PC-3 (cell line): ENCODE results near the gene STXBP6. TPM values are rescaled to one million over a fixed set of nuclear protein-coding genes. Genes with fewer than 3 reads are reported as not detected.

Source experiments
- ATAC-seq: fragments of 200-7000 bp; cut with Tn5 transposase; 2 replicates; pipeline ENCODE4 v1.9.1; 2020; ENCODE audit warnings: mild to moderate bottlenecking, moderate library complexity
- BruUV-seq: library from RNA; stranded (reverse); fragments of 400-500 nt; replicated peaks from 2 replicates; lab custom pipeline; 2021; lab: Mats Ljungman, UMichigan
- CTCF ChIA-PET: fragments of 300-600 bp; sonication (Branson Sonifier 250); formaldehyde crosslinking; loops from one replicate; lab custom pipeline; 2022; ENCODE audit warnings: antibody characterized with exemption; lab: Charles Lee
- POLR2A ChIA-PET: fragments of 300-600 bp; sonication (Branson Sonifier 250); formaldehyde crosslinking; loops from one replicate; lab custom pipeline; 2022; ENCODE audit warnings: antibody characterized with exemption; ENCODE audit not compliant: unreplicated experiment; lab: Charles Lee
- DNase-seq: peaks from one replicate; pipeline ENCODE4 v3.0.0-alpha.2; 2015
- H2AFZ ChIP-seq: fragments of 300-600 bp; sonication (generic); 2 replicates; pipeline ENCODE4 v1.6.0; 2016; ENCODE audit warnings: antibody characterized with exemption, low read length
- H3F3A ChIP-seq: fragments of 300-600 bp; sonication (generic); one replicate; pipeline ENCODE4 v1.6.0; 2017; ENCODE audit warnings: antibody characterized with exemption, low read length, control low read depth, mild to moderate bottlenecking; ENCODE audit not compliant: unreplicated experiment
- H3K27ac ChIP-seq: fragments of 300-600 bp; sonication (generic); 2 replicates; pipeline ENCODE4 v1.5.1; 2016; ENCODE audit warnings: mild to moderate bottlenecking, low read length
- H3K27me3 ChIP-seq: fragments of 300-600 bp; sonication (generic); 2 replicates; pipeline ENCODE4 v1.6.1; 2016; ENCODE audit warnings: low read length, mixed read lengths
- H3K36me3 ChIP-seq: fragments of 300-600 bp; sonication (generic); 2 replicates; pipeline ENCODE4 v1.6.1; 2016; ENCODE audit warnings: low read depth, mixed run types, low read length, mixed read lengths
- H3K4me1 ChIP-seq: fragments of 300-600 bp; sonication (generic); 2 replicates; pipeline ENCODE4 v1.5.1; 2016; ENCODE audit warnings: low read length; ENCODE audit not compliant: insufficient read depth
- H3K4me2 ChIP-seq: fragments of 300-600 bp; sonication (generic); 2 replicates; pipeline ENCODE4 v1.6.0; 2016; ENCODE audit warnings: low read length
- H3K4me3 ChIP-seq: fragments of 300-600 bp; sonication (generic); 2 replicates; pipeline ENCODE4 v1.5.1; 2016; ENCODE audit warnings: mild to moderate bottlenecking, low read length, mixed read lengths
- H3K79me2 ChIP-seq: fragments of 300-600 bp; sonication (generic); 2 replicates; pipeline ENCODE4 v1.6.1; 2017; ENCODE audit warnings: low read length, mixed read lengths
- H3K9ac ChIP-seq: fragments of 300-600 bp; sonication (generic); 2 replicates; pipeline ENCODE4 v1.6.0; 2016; ENCODE audit warnings: mild to moderate bottlenecking, low read length
- H3K9me2 ChIP-seq: fragments of 300-600 bp; sonication (generic); replicated peaks from 2 replicates; pipeline ENCODE4 v1.6.1; 2016; ENCODE audit warnings: mixed run types, low read length, mixed read lengths
- H3K9me3 ChIP-seq: fragments of 300-600 bp; sonication (generic); 2 replicates; pipeline ENCODE4 v1.6.1; 2016; ENCODE audit warnings: low read length, mixed read lengths
- H4K20me1 ChIP-seq: fragments of 300-600 bp; sonication (generic); 2 replicates; pipeline ENCODE4 v1.6.1; 2016; ENCODE audit warnings: low read length, mixed read lengths
- EZH2 ChIP-seq: fragments of 300-600 bp; sonication (generic); IDR thresholded peaks from one replicate; pipeline ENCODE4 v1.6.1; 2017; ENCODE audit warnings: antibody characterized with exemption, mild to moderate bottlenecking, low read length; ENCODE audit not compliant: unreplicated experiment
- EZH2phosphoT487 ChIP-seq: fragments of 300-600 bp; sonication (generic); IDR thresholded peaks from 2 replicates; pipeline ENCODE4 v1.6.1; 2018; ENCODE audit warnings: mild to moderate bottlenecking, antibody characterized with exemption, low read length, borderline replicate concordance
- intact Hi-C: fragments of 100-400 bp; cut with micrococcal nuclease; formaldehyde crosslinking; loops from 2 replicates; pipeline ENCODE4 v1.9.0; 2023
- total RNA-seq: library from RNA; depleted of rRNA; stranded (reverse); fragments of >200 nt; gene quantifications from 2 replicates; pipeline ENCODE4 v1.2.3, GENCODE V29; 2014
- TF ChIP-seq, protein P1 (sequence below): fragments of 300-600 bp; sonication (generic); conservative IDR thresholded peaks from 2 replicates; pipeline ENCODE4 v1.5.1; 2017; ENCODE audit warnings: antibody characterized with exemption, low read depth, mild to moderate bottlenecking, low read length

The STXBP6 gene
- total RNA-seq, 1 experiment from 2014 or later, result 0.40 TPM

DNA sequence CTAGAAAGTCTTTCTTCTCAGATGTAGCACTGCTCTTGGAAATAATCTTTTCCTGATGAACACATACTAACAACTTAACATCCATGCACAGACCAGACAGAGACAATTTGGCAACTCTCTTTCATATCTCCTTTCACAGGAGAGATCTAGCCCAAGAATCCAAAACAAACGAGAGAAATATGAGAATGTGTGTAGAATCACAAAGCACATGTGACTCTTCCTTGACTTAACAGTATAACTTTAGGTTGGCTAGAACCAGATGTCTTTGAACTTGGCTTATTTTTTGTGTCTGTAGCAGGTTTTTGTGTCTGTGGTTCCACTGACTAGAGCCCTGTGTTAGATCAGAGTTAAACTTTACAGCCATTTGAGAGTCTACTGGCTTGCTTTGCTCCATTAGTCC lies 114.2 kb downstream of the STXBP6 start:
- no peak overlapping the region for H3K4me3 ChIP-seq
- no peaks in the 10 kb centered on the region for H3K36me3 ChIP-seq
- ChIA-PET POLR2A (no interaction called here), CTCF (no interaction called here)
- H2AFZ ChIP-seq, result no peak overlapping the region
- H3K79me2 ChIP-seq, result no peaks in the 10 kb centered on the region
- no peaks in the 10 kb centered on the region for H3F3A ChIP-seq
- no peak overlapping the region for H3K9ac ChIP-seq
- H3K4me2 ChIP-seq, result no peak overlapping the region
- H3K9me3 ChIP-seq, result peaks cover 6% of the 10 kb centered on the region; the same call in 1 of the 2 replicates
- H3K27ac ChIP-seq, result no peak overlapping the region
- no TSS peak for BruUV-seq
- no peaks in the 10 kb centered on the region for H4K20me1 ChIP-seq
- no peak for DNase-seq
- TF ChIP-seq, protein P1, sequence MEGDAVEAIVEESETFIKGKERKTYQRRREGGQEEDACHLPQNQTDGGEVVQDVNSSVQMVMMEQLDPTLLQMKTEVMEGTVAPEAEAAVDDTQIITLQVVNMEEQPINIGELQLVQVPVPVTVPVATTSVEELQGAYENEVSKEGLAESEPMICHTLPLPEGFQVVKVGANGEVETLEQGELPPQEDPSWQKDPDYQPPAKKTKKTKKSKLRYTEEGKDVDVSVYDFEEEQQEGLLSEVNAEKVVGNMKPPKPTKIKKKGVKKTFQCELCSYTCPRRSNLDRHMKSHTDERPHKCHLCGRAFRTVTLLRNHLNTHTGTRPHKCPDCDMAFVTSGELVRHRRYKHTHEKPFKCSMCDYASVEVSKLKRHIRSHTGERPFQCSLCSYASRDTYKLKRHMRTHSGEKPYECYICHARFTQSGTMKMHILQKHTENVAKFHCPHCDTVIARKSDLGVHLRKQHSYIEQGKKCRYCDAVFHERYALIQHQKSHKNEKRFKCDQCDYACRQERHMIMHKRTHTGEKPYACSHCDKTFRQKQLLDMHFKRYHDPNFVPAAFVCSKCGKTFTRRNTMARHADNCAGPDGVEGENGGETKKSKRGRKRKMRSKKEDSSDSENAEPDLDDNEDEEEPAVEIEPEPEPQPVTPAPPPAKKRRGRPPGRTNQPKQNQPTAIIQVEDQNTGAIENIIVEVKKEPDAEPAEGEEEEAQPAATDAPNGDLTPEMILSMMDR, result no peak
- TF ChIP-seq EZH2 (no peak), EZH2phosphoT487 (no peak)
- no peaks in the 10 kb centered on the region for H3K27me3 ChIP-seq
- intact Hi-C loops, result no loop called here
- H3K4me1 ChIP-seq, result no peaks in the 10 kb centered on the region
- ATAC-seq, result no peak
- no peaks in the 10 kb centered on the region for H3K9me2 ChIP-seq

DNA sequence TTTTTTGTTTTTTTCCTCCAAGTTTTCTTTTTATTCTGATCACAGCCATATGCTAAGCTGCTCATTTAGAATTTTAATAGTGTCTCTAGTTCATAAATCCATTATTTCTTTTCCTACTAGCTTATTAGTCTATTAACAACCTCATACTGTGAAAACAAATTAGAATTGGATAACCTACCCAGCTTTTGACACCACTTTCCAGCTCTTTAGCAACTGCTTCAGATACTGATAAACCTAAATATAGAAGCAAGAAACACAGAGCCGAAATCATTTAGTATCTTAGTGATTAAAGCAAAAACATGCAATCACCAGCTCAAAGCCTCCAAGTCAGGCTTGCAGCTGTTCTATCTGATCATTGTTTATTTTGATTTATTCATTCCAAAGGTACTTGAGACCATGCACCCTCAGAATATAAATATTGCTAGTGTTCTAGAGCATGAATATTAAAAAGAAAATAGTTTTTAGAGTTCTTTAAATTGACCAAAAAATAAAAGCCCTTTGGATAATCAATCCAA lies 121.5 kb downstream of the STXBP6 start:
- no peak overlapping the region for H3K27ac ChIP-seq
- ChIA-PET POLR2A (no interaction called here), CTCF (no interaction called here)
- no peak for DNase-seq
- intact Hi-C loops, result no loop called here
- H3K9me3 ChIP-seq, result peaks cover 5% of the 10 kb centered on the region; the same call in 1 of the 2 replicates
- BruUV-seq, result no TSS peak
- no peaks in the 10 kb centered on the region for H4K20me1 ChIP-seq
- H3K4me2 ChIP-seq, result no peak overlapping the region
- H3K9ac ChIP-seq, result no peak overlapping the region
- H3K27me3 ChIP-seq, result no peaks in the 10 kb centered on the region
- no peaks in the 10 kb centered on the region for H3F3A ChIP-seq
- H3K36me3 ChIP-seq, result no peaks in the 10 kb centered on the region
- H3K9me2 ChIP-seq, result no peaks in the 10 kb centered on the region
- no peak for ATAC-seq
- TF ChIP-seq, protein P1, result no peak
- TF ChIP-seq EZH2 (no peak), EZH2phosphoT487 (no peak)
- no peaks in the 10 kb centered on the region for H3K79me2 ChIP-seq
- H2AFZ ChIP-seq, result no peak overlapping the region
- H3K4me3 ChIP-seq, result no peak overlapping the region
- H3K4me1 ChIP-seq, result no peaks in the 10 kb centered on the region

DNA sequence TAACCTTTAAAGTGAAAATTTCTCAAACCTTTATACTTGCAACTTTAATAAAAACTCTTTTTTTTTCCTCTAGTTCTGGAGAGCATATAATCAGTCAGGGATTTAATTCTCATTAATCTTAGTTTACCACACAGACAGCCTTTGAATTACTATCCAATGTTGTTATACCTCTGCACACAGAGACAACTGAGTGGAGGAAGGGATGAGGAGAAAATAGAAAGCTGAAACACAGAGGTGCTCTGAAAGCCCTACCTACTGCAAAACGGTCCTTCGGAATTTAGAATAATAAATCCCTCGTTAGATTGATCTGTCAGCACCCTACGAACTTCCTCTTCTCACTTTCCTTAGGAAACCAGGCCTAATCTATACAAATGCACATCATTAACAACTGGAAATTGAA lies 122.1 kb downstream of the STXBP6 start:
- no peak for ATAC-seq
- no peaks in the 10 kb centered on the region for H4K20me1 ChIP-seq
- intact Hi-C loops, result no loop called here
- H3K9ac ChIP-seq, result no peak overlapping the region
- H3K27me3 ChIP-seq, result no peaks in the 10 kb centered on the region
- CTCF ChIA-PET, result no interaction called here
- no peaks in the 10 kb centered on the region for H3K36me3 ChIP-seq
- POLR2A ChIA-PET, result no interaction called here
- no peak for DNase-seq
- H3K4me1 ChIP-seq, result no peaks in the 10 kb centered on the region
- H3F3A ChIP-seq, result no peaks in the 10 kb centered on the region
- TF ChIP-seq EZH2phosphoT487 (no peak), EZH2 (no peak)
- TF ChIP-seq, protein P1, result no peak
- peaks cover 5% of the 10 kb centered on the region; the same call in 1 of the 2 replicates for H3K9me3 ChIP-seq
- no peak overlapping the region for H3K4me2 ChIP-seq
- no peak overlapping the region for H3K27ac ChIP-seq
- H3K79me2 ChIP-seq, result no peaks in the 10 kb centered on the region
- no peak overlapping the region for H2AFZ ChIP-seq
- H3K9me2 ChIP-seq, result no peaks in the 10 kb centered on the region
- BruUV-seq, result no TSS peak
- H3K4me3 ChIP-seq, result no peak overlapping the region
